ENCODE results near the gene HOXB4. TPM values are rescaled to one million over a fixed set of nuclear protein-coding genes. Genes with fewer than 3 reads are reported as not detected.

Gene HOXB4
- under 0.01 and 0.57 TPM in 2 replicates for total RNA-seq

GRCh38 chr17:48577946-48578615, at the start of gene HOXB4:
HOXB4 (minus strand) TSS chr17:48578350; CDS start chr17:48578319, 31 bp downstream.

DNA sequence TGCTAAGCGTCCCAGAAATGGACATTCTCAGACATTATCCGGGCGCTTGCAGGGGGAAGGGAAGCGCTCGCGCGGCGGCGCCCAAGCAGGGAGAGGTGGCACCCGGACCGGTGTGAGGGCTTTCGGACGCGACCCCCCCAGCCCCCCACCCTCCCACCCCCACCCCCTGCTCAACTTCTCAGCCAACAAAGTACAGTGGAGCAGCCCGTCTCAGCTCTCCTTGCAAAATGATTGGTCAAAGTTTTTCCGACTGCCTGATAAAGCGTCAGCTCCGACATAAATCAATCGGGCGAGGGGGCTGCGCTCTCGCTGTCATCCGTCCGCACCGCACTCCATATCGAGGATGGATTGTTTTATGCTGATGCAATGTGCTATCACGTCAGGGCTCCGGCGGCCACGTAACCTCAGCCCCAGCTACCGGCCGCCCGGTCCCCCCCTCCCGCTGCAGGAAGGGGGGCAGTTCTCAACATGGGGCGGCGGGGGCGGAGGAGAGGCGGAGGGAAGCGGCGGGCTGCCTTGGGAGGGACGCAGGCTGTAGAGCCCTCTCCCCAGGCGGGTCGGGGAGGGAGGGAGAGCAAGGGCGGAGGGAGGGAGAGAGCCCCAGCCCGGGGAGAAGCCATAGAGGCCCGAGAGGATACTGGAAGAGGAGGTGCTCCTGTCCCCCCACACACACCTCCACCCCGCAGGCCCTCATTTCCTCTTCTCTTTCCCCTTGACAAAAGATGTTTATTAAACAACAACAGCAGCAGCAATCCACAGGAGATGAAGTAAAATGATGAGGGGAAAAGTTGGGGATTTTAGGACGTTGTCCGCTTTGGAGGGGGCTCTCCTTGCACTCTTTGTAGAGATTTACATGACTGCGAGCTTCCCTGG, 48.3 kb upstream of the HOXB4 start, which contains the start of gene HOXB9:
Gene HOXB9 (minus strand): TSS at position 114 of the 873 bp plus-strand sequence. CDS start 89 bp downstream, at position 25.

GRCh38 chr17:48615047-48615962, 37.2 kb upstream of the HOXB4 start, which contains the start of gene HOXB8:
HOXB8 (minus strand) TSS chr17:48615292; CDS start chr17:48614704, 588 bp downstream.

GRCh38 chr17:48610282-48611211, 32.4 kb upstream of the HOXB4 start, which contains the start of gene HOXB7:
HOXB7 (minus strand) TSS chr17:48611017; CDS start chr17:48610918, 99 bp downstream.

DNA sequence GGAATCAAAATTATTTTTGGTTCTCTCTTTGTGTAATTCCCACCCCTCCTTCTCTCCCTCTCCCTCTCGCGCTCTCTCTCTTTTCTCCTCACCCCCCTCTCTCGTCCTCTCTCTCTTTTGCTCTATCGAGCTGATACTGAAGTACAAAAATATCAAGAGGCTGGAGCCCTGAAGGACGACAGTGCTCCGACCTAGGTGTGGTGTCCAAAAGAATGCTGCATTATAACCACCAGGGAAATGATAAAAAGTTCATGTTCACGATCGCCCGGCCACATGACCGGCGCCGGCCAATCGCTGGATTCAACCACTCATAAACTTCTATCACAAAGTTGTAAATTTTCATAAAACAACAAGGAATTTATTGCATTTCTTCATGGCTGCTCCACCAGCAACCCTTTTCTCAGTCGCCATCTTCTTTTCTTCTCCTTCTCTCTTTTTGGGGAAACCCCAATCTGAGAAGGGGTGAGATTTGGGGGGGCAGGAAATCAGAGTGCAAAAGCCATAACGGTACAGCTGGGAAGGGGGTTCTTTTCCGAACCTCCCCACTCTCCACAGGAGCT, 26.7 kb upstream of the HOXB4 start, which contains the start of gene HOXB6:
Gene HOXB6 (minus strand): TSS at position 217 of the 560 bp plus-strand sequence. CDS start 6,836 bp downstream, outside the sequence.

DNA sequence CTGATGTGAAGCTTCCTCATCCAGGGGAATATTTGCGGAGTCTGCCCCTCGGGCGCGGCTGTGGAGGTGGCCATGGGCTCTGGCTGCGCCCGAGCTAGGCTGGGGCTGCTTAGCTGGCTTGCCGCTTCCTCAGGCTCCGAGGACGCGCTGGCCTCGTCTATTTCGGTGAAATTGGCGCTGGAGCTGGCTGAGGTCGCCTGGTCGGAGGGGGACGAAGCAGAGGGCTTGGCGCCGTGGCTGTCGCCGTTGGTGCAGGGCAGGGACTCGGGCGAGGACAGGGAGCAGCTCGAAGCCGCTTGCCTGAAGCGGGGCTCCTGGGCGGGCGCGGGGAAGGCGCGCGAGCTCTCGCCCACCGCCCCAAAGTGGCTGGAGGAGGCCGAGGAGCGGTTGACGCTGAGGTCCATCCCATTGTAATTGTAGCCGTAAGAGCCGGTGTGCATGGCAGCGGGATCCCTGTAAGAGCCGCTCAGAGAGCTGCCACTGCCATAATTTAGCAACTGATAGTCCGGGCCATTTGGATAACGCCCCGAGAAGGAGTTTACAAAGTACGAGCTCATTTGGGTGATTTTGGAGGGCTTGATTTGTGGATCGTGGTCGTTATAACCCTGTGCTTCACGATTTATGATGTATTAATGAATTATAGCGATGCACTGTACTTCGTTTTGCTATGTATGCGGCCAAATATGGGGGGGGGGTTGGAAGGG, 15.1 kb upstream of the HOXB4 start, which contains the start of gene HOXB5:
Gene HOXB5 (minus strand): TSS at position 654 of the 704 bp plus-strand sequence. CDS start 97 bp downstream, at position 557.

DNA sequence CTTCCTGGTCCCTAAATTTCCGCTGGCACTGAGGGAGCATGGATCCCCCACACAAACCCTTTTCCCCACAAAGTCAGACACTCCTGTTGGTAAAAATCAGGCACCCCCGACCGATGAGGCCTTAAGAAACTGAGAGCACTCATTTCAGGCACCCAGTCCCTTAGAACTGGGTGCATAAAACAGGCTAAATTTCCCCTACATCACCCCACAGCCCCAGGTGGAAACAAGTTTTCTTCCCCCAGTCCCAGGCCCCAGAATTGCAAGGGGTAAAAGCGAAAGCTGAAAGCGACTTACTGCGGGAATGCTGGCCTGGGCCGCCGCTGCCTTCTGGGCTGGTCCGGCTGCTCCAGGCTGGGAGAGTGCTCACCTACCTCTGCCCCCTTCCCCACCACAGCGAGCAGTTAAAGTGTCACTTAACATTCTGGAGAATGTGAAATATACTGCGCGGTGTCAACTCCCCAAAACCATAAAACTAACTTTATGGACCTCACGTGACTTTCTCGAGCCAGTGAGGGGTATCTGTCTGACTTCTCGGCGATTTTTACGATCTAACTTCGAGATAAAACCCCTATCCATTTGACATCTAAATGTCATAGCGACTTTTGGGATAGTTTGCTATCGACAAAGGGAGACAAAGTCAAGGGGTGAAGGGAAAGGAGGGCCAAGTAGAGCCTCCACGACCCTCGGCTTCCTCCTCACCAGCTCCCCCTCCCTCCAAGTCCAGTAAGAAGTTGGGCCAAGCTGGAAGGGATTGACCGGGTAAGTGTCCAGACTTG, 11.9 kb upstream of the HOXB4 start, which contains the start of gene HOXB3:
Gene HOXB3 (minus strand): TSS at position 411 of the 776 bp plus-strand sequence. CDS start 37,767 bp downstream, outside the sequence.

GRCh38 chr17:48545022-48545375, 33.2 kb downstream of the HOXB4 start, which contains the start of gene HOXB2:
HOXB2 (minus strand) TSS chr17:48545109; CDS start chr17:48544911, 198 bp downstream.

DNA sequence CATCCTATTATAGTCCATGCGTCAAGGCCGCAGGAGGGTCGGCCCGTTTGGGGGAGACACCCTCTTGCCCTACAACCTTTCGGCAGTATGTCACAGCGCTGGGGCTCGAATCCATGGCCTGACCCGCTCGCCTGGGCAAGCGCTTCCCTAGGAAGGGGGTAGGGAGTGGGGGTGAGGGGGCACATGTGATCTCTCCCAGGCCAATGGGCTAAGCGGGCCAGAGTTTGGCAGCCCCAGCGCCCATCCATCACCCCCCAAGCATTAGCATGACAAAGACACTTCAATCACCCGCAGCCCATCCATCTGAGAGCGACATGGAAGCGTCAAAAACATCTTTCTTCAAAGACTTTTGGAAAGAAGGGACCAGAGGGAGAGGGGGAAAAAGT, 47.3 kb downstream of the HOXB4 start, which contains the start of gene HOXB1:
Gene HOXB1 (minus strand): TSS at position 125 of the 386 bp plus-strand sequence. CDS start 107 bp downstream, at position 18.

Other genes with a start within 250 kb of the HOXB4 start
- gene SKAP1, start 148.1 kb downstream of the HOXB4 start, total RNA-seq: not detected in 2 replicates
- not detected in 2 replicates for gene HOXB1, start 47.3 kb downstream of the HOXB4 start, total RNA-seq
- 2.8 and 10.5 TPM in 2 replicates for gene HOXB2, start 33.2 kb downstream of the HOXB4 start, total RNA-seq
- 0.22 and 1.6 TPM in 2 replicates for gene HOXB3, start 11.9 kb upstream of the HOXB4 start, total RNA-seq
- gene HOXB5, start 15.4 kb upstream of the HOXB4 start, total RNA-seq: under 0.01 TPM in 1 of 2 replicates, not detected in the other
- under 0.01 and 0.29 TPM in 2 replicates for gene HOXB6, start 26.6 kb upstream of the HOXB4 start, total RNA-seq
- 0.66 and 1.1 TPM in 2 replicates for gene HOXB7, start 32.7 kb upstream of the HOXB4 start, total RNA-seq
- gene HOXB8, start 36.9 kb upstream of the HOXB4 start, total RNA-seq: not detected in 2 replicates
- gene HOXB9, start 48.0 kb upstream of the HOXB4 start, total RNA-seq: 0.22 TPM in 1 of 2 replicates, not detected in the other
- gene PRAC1, start 144.2 kb upstream of the HOXB4 start, total RNA-seq: not detected in 2 replicates
- 0.66 TPM in 1 of 2 replicates, not detected in the other for gene PRAC2, start 144.8 kb upstream of the HOXB4 start, total RNA-seq
- 1.6 and 1.8 TPM in 2 replicates for gene HOXB13, start 150.4 kb upstream of the HOXB4 start, total RNA-seq
- under 0.01 and 0.44 TPM in 2 replicates for gene TTLL6, start 238.9 kb upstream of the HOXB4 start, total RNA-seq